ENCODE data around the gene AP3B1.

GRCh38 chr5:78271766-78272165 is 22.7 kb downstream of the AP3B1 start:
- TF ChIP-seq RFX5 (IDR thresholded peaks at IDR 0.05; ENCODE audit: low read length) (no peak), JUND (IDR thresholded peaks at IDR 0.05) (no peak), FOXJ3 (CRISPR knock-in tag; IDR thresholded peaks at IDR 0.05) (no peak), CTCF (IDR thresholded peaks at IDR 0.05) (no peak), POLR2AphosphoS5 (IDR thresholded peaks at IDR 0.05; ENCODE audit: low read depth, low read length) (no peak), TCF12 (IDR thresholded peaks at IDR 0.05) (no peak), EZH2phosphoT487 (IDR thresholded peaks at IDR 0.05; ENCODE audit: borderline replicate concordance, low read depth) (no peak), GABPA (IDR thresholded peaks at IDR 0.05; ENCODE audit: low read depth) (no peak), ZBTB33 (IDR thresholded peaks at IDR 0.05; ENCODE audit: borderline replicate concordance, low read depth) (no peak), USF2 (IDR thresholded peaks at IDR 0.05; ENCODE audit: borderline replicate concordance, low read depth, low read length) (no peak), RAD21 (IDR thresholded peaks at IDR 0.05; ENCODE audit: low read length) (no peak), ELF1 (IDR thresholded peaks at IDR 0.05) (no peak), YY1 (IDR thresholded peaks at IDR 0.05; ENCODE audit: low read depth) (no peak)
